ENCODE results near the gene GABPB1.
A peak's percentile ranks its signal among the peaks of the same experiment; 100 is the strongest.

The GABPB1 gene

DNA sequence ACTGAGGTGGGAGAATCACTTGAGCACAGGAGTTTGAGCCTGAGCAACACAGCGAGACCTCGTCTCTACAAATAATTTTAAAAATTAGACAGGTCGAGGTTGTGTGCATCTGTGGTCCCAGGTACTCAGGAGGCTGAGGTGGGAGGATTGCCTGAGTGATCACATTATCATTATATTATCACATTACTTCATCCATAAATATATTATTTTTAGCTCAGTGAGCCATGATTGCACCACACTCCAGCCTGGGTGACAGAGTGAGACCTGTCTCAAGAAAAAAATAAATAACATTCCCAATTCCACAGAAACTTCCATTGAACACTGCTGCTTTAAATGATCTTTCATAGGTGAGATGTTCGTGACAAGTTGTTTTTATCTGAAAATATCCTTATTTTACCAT is 21.8 kb downstream of the GABPB1 start:
- no peak for TF ChIP-seq POU6F1 (CRISPR knock-in tag; IDR thresholded peaks at IDR 0.05; ENCODE audit: borderline replicate concordance, low read depth)
- no peak for TF ChIP-seq CSDC2 (CRISPR knock-in tag; IDR thresholded peaks at IDR 0.05)
- TF ChIP-seq, protein P1, sequence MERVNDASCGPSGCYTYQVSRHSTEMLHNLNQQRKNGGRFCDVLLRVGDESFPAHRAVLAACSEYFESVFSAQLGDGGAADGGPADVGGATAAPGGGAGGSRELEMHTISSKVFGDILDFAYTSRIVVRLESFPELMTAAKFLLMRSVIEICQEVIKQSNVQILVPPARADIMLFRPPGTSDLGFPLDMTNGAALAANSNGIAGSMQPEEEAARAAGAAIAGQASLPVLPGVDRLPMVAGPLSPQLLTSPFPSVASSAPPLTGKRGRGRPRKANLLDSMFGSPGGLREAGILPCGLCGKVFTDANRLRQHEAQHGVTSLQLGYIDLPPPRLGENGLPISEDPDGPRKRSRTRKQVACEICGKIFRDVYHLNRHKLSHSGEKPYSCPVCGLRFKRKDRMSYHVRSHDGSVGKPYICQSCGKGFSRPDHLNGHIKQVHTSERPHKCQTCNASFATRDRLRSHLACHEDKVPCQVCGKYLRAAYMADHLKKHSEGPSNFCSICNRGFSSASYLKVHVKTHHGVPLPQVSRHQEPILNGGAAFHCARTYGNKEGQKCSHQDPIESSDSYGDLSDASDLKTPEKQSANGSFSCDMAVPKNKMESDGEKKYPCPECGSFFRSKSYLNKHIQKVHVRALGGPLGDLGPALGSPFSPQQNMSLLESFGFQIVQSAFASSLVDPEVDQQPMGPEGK (CRISPR knock-in tag; IDR thresholded peaks at IDR 0.05; ENCODE audit: borderline replicate concordance), result no peak
- no peak for TF ChIP-seq TOX (CRISPR knock-in tag; IDR thresholded peaks at IDR 0.05; ENCODE audit: borderline replicate concordance)
- TF ChIP-seq ISL1 (CRISPR knock-in tag; IDR thresholded peaks at IDR 0.05), result no peak
- no peak for TF ChIP-seq GLIS3 (CRISPR knock-in tag; IDR thresholded peaks at IDR 0.05)
- TF ChIP-seq ZNF565 (CRISPR knock-in tag; conservative IDR thresholded peaks at IDR 0.05; ENCODE audit: low read depth), result no peak
- TF ChIP-seq OSR1 (CRISPR knock-in tag; IDR thresholded peaks at IDR 0.05), result no peak
- no peak for TF ChIP-seq ARNTL (CRISPR knock-in tag; IDR thresholded peaks at IDR 0.05; ENCODE audit: borderline replicate concordance, low read depth)
- no peak for TF ChIP-seq ZC3H10 (CRISPR knock-in tag; IDR thresholded peaks at IDR 0.05)
- TF ChIP-seq PPARA (CRISPR knock-in tag; IDR thresholded peaks at IDR 0.05; ENCODE audit: borderline replicate concordance), result no peak
- TF ChIP-seq ZNF8 (CRISPR knock-in tag; IDR thresholded peaks at IDR 0.05), result no peak
- no peak for TF ChIP-seq SNAI2 (CRISPR knock-in tag; IDR thresholded peaks at IDR 0.05)
- no peak for TF ChIP-seq ZNF70 (CRISPR knock-in tag; IDR thresholded peaks at IDR 0.05)
- TF ChIP-seq ESRRG (CRISPR knock-in tag; IDR thresholded peaks at IDR 0.05), result no peak
- no peak for TF ChIP-seq RARB (CRISPR knock-in tag; IDR thresholded peaks at IDR 0.05)
- no peak for TF ChIP-seq ZFP30 (CRISPR knock-in tag; IDR thresholded peaks at IDR 0.05)
- no peak for TF ChIP-seq TCF4 (CRISPR knock-in tag; IDR thresholded peaks at IDR 0.05; ENCODE audit: borderline replicate concordance)
- no peak for TF ChIP-seq BACH2 (CRISPR knock-in tag; IDR thresholded peaks at IDR 0.05; ENCODE audit: borderline replicate concordance)
- ATAC-seq, result no peak

DNA sequence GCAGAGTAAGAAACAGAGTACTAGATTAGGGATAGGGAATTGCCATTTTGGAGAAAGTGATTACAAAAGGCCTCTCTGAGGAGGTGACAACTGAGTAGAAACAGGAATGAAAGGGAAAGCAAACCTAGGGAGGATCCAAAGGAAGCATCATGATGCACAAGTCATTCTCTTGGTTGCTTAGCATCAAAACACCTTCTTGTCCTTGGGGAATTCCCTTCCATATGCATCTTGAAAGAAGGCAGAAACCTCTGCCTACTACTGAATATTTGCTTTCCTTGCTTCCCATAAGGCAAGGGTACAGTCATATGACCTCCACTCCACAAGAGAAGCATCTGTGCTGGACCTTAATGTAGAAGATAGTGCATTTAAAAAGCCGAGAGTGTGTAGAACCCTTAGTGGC is 24.1 kb downstream of the GABPB1 start:
- ATAC-seq, result peak; percentile 35; the same call in 2 of the 3 replicates
- TF ChIP-seq ESRRG (CRISPR knock-in tag; IDR thresholded peaks at IDR 0.05) (no peak), ZFP3 (CRISPR knock-in tag; IDR thresholded peaks at IDR 0.05) (no peak), TOX (CRISPR knock-in tag; IDR thresholded peaks at IDR 0.05; ENCODE audit: borderline replicate concordance) (no peak), ZNF70 (CRISPR knock-in tag; IDR thresholded peaks at IDR 0.05) (peak; percentile 84), ZNF8 (CRISPR knock-in tag; IDR thresholded peaks at IDR 0.05) (no peak)

DNA sequence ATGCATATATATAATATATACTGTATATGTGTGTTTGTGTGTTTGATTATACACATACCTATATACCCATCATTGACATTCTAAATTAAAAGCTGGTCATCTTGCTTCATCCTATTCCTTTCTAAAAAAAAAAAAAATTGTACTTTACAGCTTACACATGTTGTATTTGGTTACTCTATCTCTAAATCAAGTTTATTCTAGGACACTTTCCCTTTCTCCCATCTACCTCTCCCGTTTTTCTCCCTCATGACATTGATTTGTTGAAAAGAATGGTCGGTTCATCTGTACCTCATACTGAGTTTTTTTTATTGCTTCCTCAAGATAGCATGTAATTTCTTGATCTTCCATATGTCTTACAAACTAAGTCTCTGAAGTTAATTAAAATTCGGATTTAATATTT is 26.9 kb downstream of the GABPB1 start:
- TF ChIP-seq SNAI2 (CRISPR knock-in tag; IDR thresholded peaks at IDR 0.05), result no peak
- no peak for TF ChIP-seq BACH2 (CRISPR knock-in tag; IDR thresholded peaks at IDR 0.05; ENCODE audit: borderline replicate concordance)
- no peak for TF ChIP-seq GLIS3 (CRISPR knock-in tag; IDR thresholded peaks at IDR 0.05)
- TF ChIP-seq ESRRG (CRISPR knock-in tag; IDR thresholded peaks at IDR 0.05), result no peak
- no peak for TF ChIP-seq TSHZ2 (CRISPR knock-in tag; IDR thresholded peaks at IDR 0.05)
- TF ChIP-seq POU6F1 (CRISPR knock-in tag; IDR thresholded peaks at IDR 0.05; ENCODE audit: borderline replicate concordance, low read depth), result no peak
- TF ChIP-seq, protein P1 (CRISPR knock-in tag; IDR thresholded peaks at IDR 0.05; ENCODE audit: borderline replicate concordance), result no peak
- no peak for TF ChIP-seq ARNTL (CRISPR knock-in tag; IDR thresholded peaks at IDR 0.05; ENCODE audit: borderline replicate concordance, low read depth)
- no peak for TF ChIP-seq RARB (CRISPR knock-in tag; IDR thresholded peaks at IDR 0.05)
- no peak for TF ChIP-seq OSR1 (CRISPR knock-in tag; IDR thresholded peaks at IDR 0.05)
- TF ChIP-seq ZNF8 (CRISPR knock-in tag; IDR thresholded peaks at IDR 0.05), result no peak
- TF ChIP-seq CSDC2 (CRISPR knock-in tag; IDR thresholded peaks at IDR 0.05), result no peak
- no peak for ATAC-seq
